HCT116 (cell line): ENCODE results near the gene PPP2R5B. TPM values are rescaled to one million over a fixed set of nuclear protein-coding genes. Genes with fewer than 3 reads are reported as not detected.

Source experiments
- ATAC-seq: fragments of 200-7000 bp; cut with Tn5 transposase; 2 replicates; pipeline ENCODE4 v1.9.1; 2020; ENCODE audit warnings: mild to moderate bottlenecking, moderate library complexity
- BruUV-seq: library from RNA; stranded (reverse); fragments of 400-500 nt; replicated peaks from 2 replicates; lab custom pipeline; 2021; lab: Mats Ljungman, UMichigan
- CTCF ChIA-PET: fragments of 300-600 bp; sonication (Branson Sonifier 250); formaldehyde crosslinking; loops from one replicate; lab custom pipeline; 2021; ENCODE audit warnings: antibody characterized with exemption; lab: Charles Lee
- POLR2A ChIA-PET: fragments of 300-600, 350-600 bp; sonication (Branson Sonifier 250); formaldehyde crosslinking; loops from one replicate; lab custom pipeline; 2021; ENCODE audit warnings: antibody characterized with exemption; lab: Charles Lee
- RAD21 ChIA-PET, 2 experiments: fragments of 300-600 bp; sonication (Branson Sonifier 250); formaldehyde crosslinking; loops; one replicate each; lab custom pipeline; 2023; ENCODE audit warnings: low total read pairs in 2 of 2; ENCODE audit not compliant: uncharacterized antibody in 2 of 2, unreplicated experiment in 2 of 2, low non-redundant PET in 1 of 2; lab: Charles Lee
- DNase-seq: peaks from one replicate; pipeline ENCODE4 v3.0.0-alpha.2; 2010; ENCODE audit warnings: low read depth, low spot score
- H2AFZ ChIP-seq: fragments of 200-600 bp; shearing (Covaris generic), sonication (generic); 2 replicates; pipeline ENCODE4 v1.6.1; 2017; ENCODE audit warnings: low read depth, mixed run types, mixed read lengths, antibody characterized with exemption, low read length; ENCODE audit not compliant: poor library complexity, severe bottlenecking
- H3K27ac ChIP-seq: 2 replicates; pipeline ENCODE4 v1.5.1; 2012; ENCODE audit warnings: low read depth, low read length
- H3K27me3 ChIP-seq: fragments of 200-600 bp; sonication (generic); 2 replicates; pipeline ENCODE4 v1.6.1; 2016; ENCODE audit warnings: mixed run types, low read length, mixed read lengths; ENCODE audit not compliant: insufficient read depth
- H3K36me3 ChIP-seq, 2 experiments: fragments of 200-500 bp in 1 of 2; fragments of 200-600 bp in 1 of 2; sonication (Bioruptor generic) in 1 of 2; sonication (generic) in 1 of 2; 2 replicates each; pipeline versions ENCODE4 v1.5.1 to v1.6.1; 2014 to 2016; ENCODE audit warnings: low read length in 2 of 2, inconsistent platforms in 1 of 2, mixed read lengths in 1 of 2, mixed run types in 1 of 2; ENCODE audit not compliant: insufficient read depth in 2 of 2, control insufficient read depth in 1 of 2
- H3K4me1 ChIP-seq, 2 experiments: fragments of 200-600 bp in 1 of 2; sonication (generic) in 1 of 2; 2 replicates each; pipeline versions ENCODE4 v1.5.1 to v1.6.1; 2012 to 2017; ENCODE audit warnings: low read length in 2 of 2, inconsistent platforms in 1 of 2, mild to moderate bottlenecking in 1 of 2, mixed read lengths in 1 of 2, mixed run types in 1 of 2, moderate library complexity in 1 of 2; ENCODE audit not compliant: insufficient read depth in 2 of 2, control insufficient read depth in 1 of 2
- H3K4me2 ChIP-seq: fragments of 200-600 bp; sonication (generic); 2 replicates; pipeline ENCODE4 v1.6.1; 2017; ENCODE audit warnings: mixed run types, low read length, mixed read lengths
- H3K4me3 ChIP-seq, 2 experiments: fragments of 200-600 bp in 1 of 2; sonication (generic) in 1 of 2; replicated peaks in 1 of 2; 2 replicates each; pipeline ENCODE4 v1.5.1; 2011 to 2016; ENCODE audit warnings: low read length in 2 of 2, control low read depth in 1 of 2, low read depth in 1 of 2, mild to moderate bottlenecking in 1 of 2, mixed read lengths in 1 of 2, mixed run types in 1 of 2
- H3K79me2 ChIP-seq: fragments of 200-600 bp; sonication (generic); 2 replicates; pipeline ENCODE4 v1.6.1; 2017; ENCODE audit warnings: mild to moderate bottlenecking, mixed run types, low read length, moderate library complexity, mixed read lengths; ENCODE audit not compliant: insufficient read depth
- H3K9ac ChIP-seq: fragments of 200-600 bp; sonication (generic); 2 replicates; pipeline ENCODE4 v1.6.1; 2016; ENCODE audit warnings: low read length, mixed read lengths
- H3K9me2 ChIP-seq: fragments of 200-600 bp; sonication (generic), shearing (Covaris generic); 2 replicates; pipeline ENCODE4 v1.6.1; 2017; ENCODE audit warnings: mixed run types, mild to moderate bottlenecking, moderate library complexity; ENCODE audit not compliant: insufficient read depth
- H3K9me3 ChIP-seq, 2 experiments: fragments of 200-500 bp in 1 of 2; fragments of 200-600 bp in 1 of 2; sonication (Bioruptor generic) in 1 of 2; sonication (generic) in 1 of 2; 2 replicates each; pipeline ENCODE4 v1.6.1; 2014 to 2017; ENCODE audit warnings: low read length in 2 of 2, mixed read lengths in 2 of 2, inconsistent platforms in 1 of 2, low read depth in 1 of 2, mild to moderate bottlenecking in 1 of 2, mixed run types in 1 of 2, moderate library complexity in 1 of 2; ENCODE audit not compliant: control insufficient read depth in 1 of 2, insufficient read depth in 1 of 2
- H4K20me1 ChIP-seq: fragments of 200-600 bp; sonication (generic), shearing (Covaris generic); 2 replicates; pipeline ENCODE4 v1.6.1; 2017; ENCODE audit warnings: mixed run types, mild to moderate bottlenecking, moderate library complexity; ENCODE audit not compliant: insufficient read depth
- CTCF ChIP-seq, 3 experiments: fragments of 200-600 bp in 1 of 3; sonication (generic) in 1 of 3; IDR thresholded peaks in 2 of 3; conservative IDR thresholded peaks in 1 of 3; 2 replicates each; pipeline ENCODE4 v1.5.1; 2012 to 2017; ENCODE audit warnings: low read depth in 2 of 3, low read length in 2 of 3, antibody characterized with exemption in 1 of 3, borderline replicate concordance in 1 of 3, control low read depth in 1 of 3, mild to moderate bottlenecking in 1 of 3, mixed read lengths in 1 of 3, mixed run types in 1 of 3, moderate library complexity in 1 of 3; ENCODE audit not compliant: insufficient read depth in 1 of 3
- ELF1 ChIP-seq: IDR thresholded peaks from 2 replicates; pipeline ENCODE4 v1.6.1; 2012; ENCODE audit warnings: low read depth, borderline replicate concordance
- EZH2 ChIP-seq: fragments of 200-600 bp; sonication (generic); IDR thresholded peaks from 2 replicates; pipeline ENCODE4 v1.6.1; 2017; ENCODE audit warnings: antibody characterized with exemption, mixed run types
- FOSL1 ChIP-seq: IDR thresholded peaks from 2 replicates; pipeline ENCODE4 v1.6.1; 2012; ENCODE audit warnings: low read depth
- JUND ChIP-seq: IDR thresholded peaks from 2 replicates; pipeline ENCODE4 v1.6.1; 2012
- MAX ChIP-seq: IDR thresholded peaks from 2 replicates; pipeline ENCODE4 v1.6.1; 2012
- POLR2AphosphoS5 ChIP-seq: IDR thresholded peaks from 2 replicates; pipeline ENCODE4 v1.6.1; 2011; ENCODE audit warnings: mild to moderate bottlenecking, low read depth, low read length, moderate library complexity
- RAD21 ChIP-seq: IDR thresholded peaks from 2 replicates; pipeline ENCODE4 v1.6.1; 2012; ENCODE audit warnings: low read depth, mild to moderate bottlenecking
- REST ChIP-seq: IDR thresholded peaks from 2 replicates; pipeline ENCODE4 v1.6.1; 2012; ENCODE audit warnings: low read depth
- SP1 ChIP-seq: IDR thresholded peaks from 2 replicates; pipeline ENCODE4 v1.6.1; 2012; ENCODE audit warnings: low read depth
- SRF ChIP-seq: IDR thresholded peaks from 2 replicates; pipeline ENCODE4 v1.6.1; 2012; ENCODE audit warnings: low read depth
- TCF7L2 ChIP-seq: IDR thresholded peaks from 2 replicates; pipeline ENCODE4 v1.7.0; 2011; ENCODE audit warnings: borderline replicate concordance, inconsistent platforms; ENCODE audit not compliant: insufficient read depth, insufficient read length; ENCODE audit errors: extremely low read depth
- ZBTB33 ChIP-seq: IDR thresholded peaks from 2 replicates; pipeline ENCODE4 v1.6.1; 2011; ENCODE audit warnings: mild to moderate bottlenecking, low read length, moderate library complexity; ENCODE audit not compliant: insufficient replicate concordance; ENCODE audit errors: extremely low read depth
- ZNF274 ChIP-seq: fragments of 200-500 bp; sonication (Bioruptor generic); IDR thresholded peaks from 2 replicates; pipeline ENCODE4 v1.6.1; 2014; ENCODE audit warnings: mild to moderate bottlenecking, low read depth, low read length, inconsistent platforms
- intact Hi-C: fragments of 100-400 bp; cut with micrococcal nuclease; formaldehyde crosslinking; loops from 2 replicates; pipeline ENCODE4 v1.10.0; 2022
- total RNA-seq: library from RNA; stranded (reverse); gene quantifications from one replicate; pipeline ENCODE4 v1.2.1, GENCODE V29; 2021; ENCODE audit not compliant: unreplicated experiment

The PPP2R5B gene
- total RNA-seq, 1 experiment from 2014 or later = 10.9 TPM

GRCh38 chr11:64885367-64886286, 38.9 kb upstream of the PPP2R5B start:
- H3K4me2 ChIP-seq = no peak overlapping the region
- no peaks in the 10 kb centered on the region for H3K79me2 ChIP-seq
- H3K9me2 ChIP-seq = no peaks in the 10 kb centered on the region
- DNase-seq = no peak
- POLR2A ChIA-PET = no interaction called here
- ATAC-seq = no peak
- TF ChIP-seq SRF = no peak
- TF ChIP-seq REST = no peak
- TF ChIP-seq RAD21 = no peak
- no peak for TF ChIP-seq TCF7L2
- no peak for TF ChIP-seq POLR2AphosphoS5
- no peak for TF ChIP-seq ZNF274
- TF ChIP-seq ZBTB33 = no peak
- TF ChIP-seq EZH2 = no peak
- no peak for TF ChIP-seq JUND
- no peak for TF ChIP-seq CTCF (IDR thresholded peaks at IDR 0.05 in 2 of 3, conservative IDR thresholded peaks at IDR 0.05 in 1 of 3; ENCODE audit: borderline replicate concordance in 1 of 3, insufficient read depth in 1 of 3, low read depth in 2 of 3, low read length in 2 of 3)
- TF ChIP-seq ELF1 = no peak
- TF ChIP-seq FOSL1 = no peak
- TF ChIP-seq SP1 = no peak
- TF ChIP-seq MAX = no peak
- TF ChIP-seq, all 23 proteins: peak for 0
- H3K9ac ChIP-seq = no peak overlapping the region
- H3K4me3 ChIP-seq = no peak overlapping the region
- ChIA-PET RAD21 (no interaction called here), CTCF (interaction anchor here (0.8 to 10.8 kb wide), 3 partner anchors 37 to 40 kb away, joined by 3 to 112 read pairs (median 5); no protein-coding TSS in a partner anchor)
- H4K20me1 ChIP-seq = no peaks in the 10 kb centered on the region
- no peak overlapping the region for H3K27ac ChIP-seq
- H3K9me3 ChIP-seq = no peaks in the 10 kb centered on the region
- no peak overlapping the region for H2AFZ ChIP-seq
- no TSS peak for BruUV-seq
- peaks cover 7 to 31% of the 10 kb centered on the region in 2 experiments; a peak in 3 of 4 replicates for H3K4me1 ChIP-seq
- H3K36me3 ChIP-seq = no peaks in the 10 kb centered on the region
- intact Hi-C loops = loop anchor here (5.0 kb wide), 1 partner anchor 98 kb away; no protein-coding TSS in a partner anchor
- no peaks in the 10 kb centered on the region for H3K27me3 ChIP-seq
